ENCODE data around the gene TCF7L1. TPM values are rescaled to one million over a fixed set of nuclear protein-coding genes. Genes with fewer than 3 reads are reported as not detected.
"Not testable (repeated sequence)": the region's sequence is repeated elsewhere in the genome, so short reads cannot be mapped to it uniquely, and the experiment has no call there.

TCF7L1 gene
- total RNA-seq, 4 donors from 2014 or later = 2.1 to 14.0 (median 3.9) TPM

GRCh38 chr2:85327160-85327821 lies 194.1 kb downstream of the TCF7L1 start:
- ATAC-seq (ENCODE audit: low FRiP score) (peak; percentile 13), DNase-seq (ENCODE audit: low spot score) (no peak)
- TF ChIP-seq CTCF (IDR thresholded peaks at IDR 0.05) = no peak

GRCh38 chr2:85327822-85328617 lies 194.8 kb downstream of the TCF7L1 start, which contains the start of gene TGOLN2:
Gene TGOLN2 (minus strand): TSS chr2:85327989. CDS start chr2:85327962, 27 bp downstream.
- ATAC-seq (ENCODE audit: low FRiP score) (peak; percentile 94), DNase-seq (ENCODE audit: low spot score) (peak; percentile 87)
- no peak for TF ChIP-seq CTCF (IDR thresholded peaks at IDR 0.05)

- DNase-seq (ENCODE audit: low spot score) (no peak), ATAC-seq (ENCODE audit: low FRiP score) (no peak)
- TF ChIP-seq CTCF (IDR thresholded peaks at IDR 0.05) = no peak
Observed at GRCh38 chr2:85329181-85329651, 196.0 kb downstream of the TCF7L1 start.

GRCh38 chr2:85329701-85330100 lies 196.5 kb downstream of the TCF7L1 start:
- DNase-seq (ENCODE audit: low spot score); ATAC-seq (ENCODE audit: low FRiP score): not testable (repeated sequence)

- no peak for DNase-seq (ENCODE audit: low spot score)
- no peak for ATAC-seq (ENCODE audit: low FRiP score)
- TF ChIP-seq CTCF (IDR thresholded peaks at IDR 0.05) = no peak
Observed at GRCh38 chr2:85330839-85331636, 197.8 kb downstream of the TCF7L1 start.

GRCh38 chr2:85333877-85334276 lies 200.7 kb downstream of the TCF7L1 start:
- DNase-seq (ENCODE audit: low spot score); ATAC-seq (ENCODE audit: low FRiP score): not testable (repeated sequence)

GRCh38 chr2:85334928-85335327 lies 201.7 kb downstream of the TCF7L1 start:
- no peak for TF ChIP-seq CTCF (IDR thresholded peaks at IDR 0.05)
- ATAC-seq (ENCODE audit: low FRiP score) (no peak), DNase-seq (ENCODE audit: low spot score) (no peak)
